CD14-positive monocyte (primary cell): Measurements from ENCODE around the gene TBCD. TPM values are rescaled to one million over a fixed set of nuclear protein-coding genes. Genes with fewer than 3 reads are reported as not detected.
"Not testable (repeated sequence)": the region's sequence is repeated elsewhere in the genome, so short reads cannot be mapped to it uniquely, and the experiment has no call there.

Experiments
- DNase-seq, 3 donors: peaks; one replicate each; pipeline ENCODE4 v3.0.0-alpha.2; 2011 to 2022
- H2AFZ ChIP-seq: 2 replicates; pipeline ENCODE4 v1.6.0; 2012; ENCODE audit warnings: mild to moderate bottlenecking, low read depth, low read length, inconsistent platforms; ENCODE audit not compliant: insufficient read depth, poor library complexity, severe bottlenecking
- H3K27ac ChIP-seq, 2 donors: 1 replicate in 1 of 2; 2 replicates in 1 of 2; pipeline ENCODE4 v1.5.1; 2012 to 2013; ENCODE audit warnings: low read length in 2 of 2, control low read depth in 1 of 2, inconsistent platforms in 1 of 2, low read depth in 1 of 2, mild to moderate bottlenecking in 1 of 2
- H3K27me3 ChIP-seq, 2 donors: one replicate each; pipeline versions ENCODE4 v1.6.0 to v1.6.1; 2011 to 2013; ENCODE audit warnings: low read length in 2 of 2; ENCODE audit not compliant: control insufficient read depth in 2 of 2, insufficient read depth in 2 of 2
- H3K36me3 ChIP-seq, 2 donors: replicated peaks in 1 of 2; 1 replicate in 1 of 2; 2 replicates in 1 of 2; pipeline versions ENCODE4 v1.5.1 to v1.6.1; 2012 to 2013; ENCODE audit warnings: low read length in 2 of 2, control low read depth in 1 of 2, inconsistent platforms in 1 of 2, mild to moderate bottlenecking in 1 of 2; ENCODE audit not compliant: insufficient read depth in 2 of 2, control insufficient read depth in 1 of 2
- H3K4me1 ChIP-seq, 2 donors: 1 replicate in 1 of 2; 2 replicates in 1 of 2; pipeline versions ENCODE4 v1.5.1 to v1.6.1; 2012 to 2013; ENCODE audit warnings: low read length in 2 of 2, control low read depth in 1 of 2, inconsistent platforms in 1 of 2, mild to moderate bottlenecking in 1 of 2, moderate library complexity in 1 of 2; ENCODE audit not compliant: insufficient read depth in 2 of 2, control insufficient read depth in 1 of 2
- H3K4me2 ChIP-seq: replicated peaks from 2 replicates; pipeline ENCODE3; 2012; ENCODE audit warnings: low read length, moderate library complexity, mild to moderate bottlenecking; ENCODE audit not compliant: poor library complexity, severe bottlenecking; ENCODE audit errors: extremely low read depth
- H3K4me3 ChIP-seq, 3 experiments: fragments of 200-600 bp in 1 of 3; sonication (generic) in 1 of 3; replicated peaks in 1 of 3; 1 replicate in 2 of 3; 2 replicates in 1 of 3; pipeline ENCODE4 v1.5.1; 2011 to 2013; ENCODE audit warnings: low read length in 3 of 3, mild to moderate bottlenecking in 3 of 3, control low read depth in 2 of 3, low read depth in 2 of 3, inconsistent platforms in 1 of 3, moderate library complexity in 1 of 3
- H3K79me2 ChIP-seq: 2 replicates; pipeline ENCODE4 v1.6.0; 2012; ENCODE audit warnings: mild to moderate bottlenecking, control low read depth, inconsistent platforms, low read length, moderate library complexity; ENCODE audit not compliant: insufficient read depth
- H3K9ac ChIP-seq: 2 replicates; pipeline ENCODE4 v1.6.0; 2017; ENCODE audit warnings: low read length, mild to moderate bottlenecking; ENCODE audit not compliant: insufficient read depth, poor library complexity, severe bottlenecking
- H3K9me3 ChIP-seq, 2 donors: replicated peaks in 1 of 2; 1 replicate in 1 of 2; 2 replicates in 1 of 2; pipeline versions ENCODE4 v1.5.1 to v1.6.1; 2012 to 2013; ENCODE audit warnings: low read length in 2 of 2, control low read depth in 1 of 2; ENCODE audit not compliant: control insufficient read depth in 1 of 2, insufficient read depth in 1 of 2
- H4K20me1 ChIP-seq: 2 replicates; pipeline ENCODE4 v1.6.0; 2012; ENCODE audit warnings: mild to moderate bottlenecking, low read length, control low read depth, moderate library complexity; ENCODE audit not compliant: insufficient read depth
- H3K27ac Mint-ChIP-seq, 7 donors: one replicate each; pipeline ENCODE4 v1.8.0; 2020; ENCODE audit warnings: mild to moderate bottlenecking in 7 of 7, mixed read lengths in 7 of 7, moderate library complexity in 6 of 7, inconsistent platforms in 2 of 7
- H3K27me3 Mint-ChIP-seq, 3 donors: one replicate each; pipeline ENCODE4 v1.8.0; 2021 to 2022; ENCODE audit warnings: low read depth in 3 of 3, mild to moderate bottlenecking in 3 of 3, mixed read lengths in 3 of 3, moderate library complexity in 3 of 3, inconsistent platforms in 1 of 3
- H3K36me3 Mint-ChIP-seq, 2 donors: one replicate each; pipeline ENCODE4 v1.8.0; 2020; ENCODE audit warnings: mixed read lengths in 2 of 2, inconsistent platforms in 1 of 2, mild to moderate bottlenecking in 1 of 2
- H3K4me1 Mint-ChIP-seq: one replicate; pipeline ENCODE4 v1.8.0; 2020; ENCODE audit warnings: mild to moderate bottlenecking, mixed read lengths
- H3K4me3 Mint-ChIP-seq, 2 donors: one replicate each; pipeline ENCODE4 v1.8.0; 2020; ENCODE audit warnings: mild to moderate bottlenecking in 2 of 2, mixed read lengths in 2 of 2, moderate library complexity in 1 of 2
- H3K9me3 Mint-ChIP-seq, 7 donors: one replicate each; pipeline ENCODE4 v1.8.0; 2020 to 2022; ENCODE audit warnings: mixed read lengths in 7 of 7, mild to moderate bottlenecking in 6 of 7, moderate library complexity in 6 of 7, inconsistent platforms in 2 of 7
- WGBS: methylation state at CpG from one replicate; pipeline ENCODE4 v1.1.5; 2013; ENCODE audit warnings: missing lambda C conversion rate; ENCODE audit not compliant: insufficient coverage; 5-methylcytosine and 5-hydroxymethylcytosine counted together
- intact Hi-C, 2 donors: fragments of 100-400 bp; cut with micrococcal nuclease; formaldehyde crosslinking; loops; one replicate each; pipeline versions ENCODE4 v1.15.0 to v1.15.1; 2023
- polyA plus RNA-seq, 3 donors: library from polyadenylated mRNA; depleted of rRNA in 1 of 3; unstranded in 2 of 3; stranded (reverse) in 1 of 3; fragments of 300-500 nt in 2 of 3; fragments of >200 nt in 1 of 3; fragmentation: Illumina TruSeq in 2 of 3; gene quantifications; 1 replicate in 2 of 3; 2 replicates in 1 of 3; pipeline ENCODE4 v1.2.3, GENCODE V29; 2012 to 2021
- TF ChIP-seq, protein P1 (sequence below): fragments of 200-600 bp; IDR thresholded peaks from one replicate; pipeline ENCODE4 v1.8.0; 2022; ENCODE audit warnings: antibody characterized with exemption, mild to moderate bottlenecking

The TBCD gene
- polyA plus RNA-seq, 3 donors = 54.7 to 74.0 (median 66.6) TPM

DNA sequence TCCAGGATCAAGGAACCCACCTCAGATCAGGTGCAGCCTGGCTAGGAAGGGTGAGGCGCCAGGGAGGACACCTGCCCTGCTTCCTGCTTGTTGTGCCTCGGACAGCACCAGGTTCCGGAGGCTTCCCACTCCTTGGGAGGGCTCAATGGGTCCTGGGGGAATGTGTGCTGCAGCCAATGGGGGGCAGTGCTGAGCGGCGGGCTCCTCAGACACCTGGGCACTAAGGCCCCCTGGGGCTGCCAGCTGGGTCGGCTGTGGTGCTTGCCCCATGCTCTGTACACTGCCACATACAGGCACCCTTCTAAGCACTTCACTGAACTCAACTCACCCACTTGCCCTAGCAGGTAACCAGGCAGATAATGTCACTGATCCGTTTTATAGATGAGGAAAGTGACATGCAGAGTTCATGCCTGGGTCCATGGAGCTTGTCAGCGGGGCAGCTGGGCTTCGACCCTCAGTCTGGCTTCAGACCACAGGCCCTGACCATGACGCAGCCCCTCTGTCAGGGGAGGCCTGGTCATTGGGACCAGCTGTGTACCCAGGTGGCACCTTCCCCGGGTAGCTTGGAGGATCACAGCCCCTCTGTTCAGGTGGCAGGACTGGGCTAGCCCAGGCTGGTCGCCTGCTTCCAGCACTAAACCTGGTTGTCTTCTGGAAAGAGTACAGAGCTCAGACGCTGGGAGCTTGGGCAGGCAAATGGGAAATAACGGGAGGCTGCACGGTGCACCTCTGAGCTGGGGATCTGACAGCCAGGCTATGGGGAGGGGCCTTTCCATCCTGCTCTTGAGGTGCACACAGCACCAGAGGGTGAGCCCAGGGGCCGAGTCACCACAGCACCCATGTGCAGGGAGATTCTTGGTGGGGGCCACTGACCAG is 8.3 kb upstream of the TBCD start:
- WGBS = 93% methylated on average over 12 of the region's 16 CpGs
- Mint-ChIP-seq H3K36me3 (peaks cover 2 to 5% of the 10 kb centered on the region in 2 donors), H3K27ac (no peak overlapping the region), H3K9me3 (peaks cover 14 to 66% (median 48%) of the 10 kb centered on the region in 7 donors), H3K27me3 (peaks cover 1 to 9% (median 2%) of the 10 kb centered on the region in 3 donors), H3K4me3 (no peak overlapping the region), H3K4me1 (no peaks in the 10 kb centered on the region)
- H3K4me1 ChIP-seq = no peaks in the 10 kb centered on the region
- no peaks in the 10 kb centered on the region for H3K27me3 ChIP-seq
- no peak for DNase-seq
- H3K9ac ChIP-seq = no peak overlapping the region
- no peaks in the 10 kb centered on the region for H3K36me3 ChIP-seq
- H2AFZ ChIP-seq = no peak overlapping the region
- intact Hi-C loops = no loop called here
- no peak overlapping the region for H3K4me2 ChIP-seq
- H3K9me3 ChIP-seq = peaks cover 9 to 34% of the 10 kb centered on the region in 2 donors
- H3K79me2 ChIP-seq = no peaks in the 10 kb centered on the region
- TF ChIP-seq, protein P1, sequence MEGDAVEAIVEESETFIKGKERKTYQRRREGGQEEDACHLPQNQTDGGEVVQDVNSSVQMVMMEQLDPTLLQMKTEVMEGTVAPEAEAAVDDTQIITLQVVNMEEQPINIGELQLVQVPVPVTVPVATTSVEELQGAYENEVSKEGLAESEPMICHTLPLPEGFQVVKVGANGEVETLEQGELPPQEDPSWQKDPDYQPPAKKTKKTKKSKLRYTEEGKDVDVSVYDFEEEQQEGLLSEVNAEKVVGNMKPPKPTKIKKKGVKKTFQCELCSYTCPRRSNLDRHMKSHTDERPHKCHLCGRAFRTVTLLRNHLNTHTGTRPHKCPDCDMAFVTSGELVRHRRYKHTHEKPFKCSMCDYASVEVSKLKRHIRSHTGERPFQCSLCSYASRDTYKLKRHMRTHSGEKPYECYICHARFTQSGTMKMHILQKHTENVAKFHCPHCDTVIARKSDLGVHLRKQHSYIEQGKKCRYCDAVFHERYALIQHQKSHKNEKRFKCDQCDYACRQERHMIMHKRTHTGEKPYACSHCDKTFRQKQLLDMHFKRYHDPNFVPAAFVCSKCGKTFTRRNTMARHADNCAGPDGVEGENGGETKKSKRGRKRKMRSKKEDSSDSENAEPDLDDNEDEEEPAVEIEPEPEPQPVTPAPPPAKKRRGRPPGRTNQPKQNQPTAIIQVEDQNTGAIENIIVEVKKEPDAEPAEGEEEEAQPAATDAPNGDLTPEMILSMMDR = no peak
- H4K20me1 ChIP-seq = no peaks in the 10 kb centered on the region
- H3K4me3 ChIP-seq = no peak overlapping the region
- H3K27ac ChIP-seq = no peak overlapping the region

DNA sequence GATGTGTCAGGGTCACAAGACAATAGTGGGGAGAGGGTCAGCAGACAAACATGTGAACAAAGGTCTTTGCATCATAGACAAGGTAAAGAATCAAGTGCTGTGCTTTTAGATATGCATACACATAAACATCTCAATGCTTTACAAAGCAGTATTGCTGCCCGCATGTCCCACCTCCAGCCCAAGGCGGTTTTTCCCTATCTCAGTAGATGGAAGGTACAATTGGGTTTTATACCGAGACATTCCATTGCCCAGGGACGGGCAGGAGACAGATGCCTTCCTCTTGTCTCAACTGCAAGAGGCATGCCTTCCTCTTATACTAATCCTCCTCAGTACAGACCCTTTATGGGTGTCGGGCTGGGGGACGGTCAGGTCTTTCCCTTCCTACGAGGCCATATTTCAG is 7.1 kb upstream of the TBCD start:
- H3K9ac ChIP-seq = not testable (repeated sequence)

More for the DNA sequence above, 7.1 kb upstream of the TBCD start:
- H3K4me2 ChIP-seq, H3K36me3 Mint-ChIP-seq, H3K27me3 ChIP-seq, H3K79me2 ChIP-seq, H4K20me1 ChIP-seq, H3K4me3 Mint-ChIP-seq, DNase-seq, H3K36me3 ChIP-seq, intact Hi-C loops, H3K4me1 Mint-ChIP-seq, H3K4me1 ChIP-seq, H3K4me3 ChIP-seq, H3K27ac Mint-ChIP-seq, H3K27ac ChIP-seq, H2AFZ ChIP-seq: not testable (repeated sequence)
- H3K9me3 Mint-ChIP-seq = peaks cover 14 to 68% (median 48%) of the 10 kb centered on the region in 7 donors
- H3K9me3 ChIP-seq = peaks cover 9 to 34% of the 10 kb centered on the region in 2 donors
- H3K27me3 Mint-ChIP-seq = peaks cover 1 to 18% (median 2%) of the 10 kb centered on the region in 3 donors
- no CpG with 5 or more reads among the region's 7 CpGs for WGBS
